OCI-LY3 (cell line): ENCODE data around the gene DGAT2.
A peak's percentile ranks its signal among the peaks of the same experiment; 100 is the strongest.

Experiments
- H2AFZ ChIP-seq: fragments of 200-600, 300-600 bp; shearing (Covaris generic); 2 replicates; pipeline ENCODE4 v1.6.0; 2014; ENCODE audit warnings: antibody characterized with exemption, low read depth, low read length
- H3K27ac ChIP-seq: fragments of 200-600, 300-600 bp; sonication (generic); 2 replicates; pipeline ENCODE4 v1.5.1; 2014; ENCODE audit warnings: mild to moderate bottlenecking, low read length, moderate library complexity, mixed read lengths
- H3K27me3 ChIP-seq: fragments of 200-600, 300-600 bp; sonication (generic); 2 replicates; pipeline ENCODE4 v1.6.1; 2014; ENCODE audit warnings: low read depth, low read length, mixed read lengths
- H3K36me3 ChIP-seq: fragments of 200-600, 300-600 bp; sonication (generic); replicated peaks from 2 replicates; pipeline ENCODE3; 2014; ENCODE audit warnings: low read depth, low read length, mixed read lengths
- H3K4me1 ChIP-seq: fragments of 300-600, 200-600 bp; sonication (generic); 2 replicates; pipeline ENCODE4 v1.6.1; 2014; ENCODE audit warnings: low read length, mixed read lengths
- H3K4me2 ChIP-seq: fragments of 200-600, 300-600 bp; sonication (generic); 2 replicates; pipeline ENCODE4 v1.6.1; 2014; ENCODE audit warnings: low read length, mixed read lengths
- H3K4me3 ChIP-seq: fragments of 300-600, 200-600 bp; sonication (generic); 2 replicates; pipeline ENCODE4 v1.5.1; 2014; ENCODE audit warnings: antibody characterized with exemption, mild to moderate bottlenecking, low read length, moderate library complexity
- H3K79me2 ChIP-seq: fragments of 300-600, 200-600 bp; shearing (Covaris generic); 2 replicates; pipeline ENCODE4 v1.6.1; 2014; ENCODE audit warnings: mild to moderate bottlenecking, low read length, mixed read lengths
- H3K9ac ChIP-seq: fragments of 300-600, 200-600 bp; shearing (Covaris generic); 2 replicates; pipeline ENCODE4 v1.6.0; 2014; ENCODE audit warnings: mild to moderate bottlenecking, low read length, moderate library complexity
- H3K9me3 ChIP-seq: fragments of 200-600, 300-600 bp; shearing (Covaris generic); 2 replicates; pipeline ENCODE4 v1.6.1; 2014; ENCODE audit warnings: low read length, mixed read lengths; ENCODE audit not compliant: insufficient read depth
- H4K20me1 ChIP-seq: fragments of 200-600, 300-600 bp; sonication (generic); 2 replicates; pipeline ENCODE4 v1.6.1; 2016; ENCODE audit warnings: low read length, mixed read lengths; ENCODE audit not compliant: insufficient read depth
- EZH2phosphoT487 ChIP-seq: fragments of 200-600 bp; shearing (Covaris generic); IDR thresholded peaks from 2 replicates; pipeline ENCODE4 v1.6.1; 2018; ENCODE audit warnings: antibody characterized with exemption, mixed run types, low read depth
- TF ChIP-seq, protein P1 (sequence below): fragments of 200-600, 300-600 bp; sonication (generic); IDR thresholded peaks from 2 replicates; pipeline ENCODE4 v1.5.1; 2014; ENCODE audit warnings: antibody characterized with exemption, low read length, low read depth

Gene DGAT2

DNA sequence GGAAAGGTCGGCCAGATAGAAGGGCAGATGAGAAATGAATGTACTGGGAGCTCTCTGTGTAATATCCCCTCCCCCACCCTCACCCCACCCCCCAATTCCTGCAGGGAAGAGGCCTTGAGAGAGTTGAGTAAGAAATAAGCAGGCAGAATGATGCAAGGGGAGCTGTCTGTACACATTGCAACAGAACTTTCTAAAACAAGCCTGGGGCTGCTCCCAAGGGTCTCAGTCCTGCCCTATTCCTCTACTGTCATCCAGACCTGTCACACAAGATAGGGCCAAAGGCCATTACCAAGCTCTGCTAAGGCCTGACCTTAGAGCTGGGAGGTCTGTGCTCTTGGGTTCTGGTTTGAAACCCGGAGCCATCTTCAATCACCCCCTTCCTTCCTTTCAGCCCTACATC, 5.7 kb upstream of the DGAT2 start:
- no peak overlapping the region for H3K4me3 ChIP-seq
- no peaks in the 10 kb centered on the region for H3K27me3 ChIP-seq
- no peaks in the 10 kb centered on the region for H4K20me1 ChIP-seq
- H3K4me1 ChIP-seq, result peaks cover 24% of the 10 kb centered on the region
- no peak overlapping the region for H2AFZ ChIP-seq
- no peaks in the 10 kb centered on the region for H3K79me2 ChIP-seq
- H3K27ac ChIP-seq, result peak overlapping the region; percentile 10; the same call in 1 of the 2 replicates
- no peak overlapping the region for H3K9ac ChIP-seq
- H3K9me3 ChIP-seq, result no peaks in the 10 kb centered on the region
- TF ChIP-seq EZH2phosphoT487, result no peak
- TF ChIP-seq, protein P1, sequence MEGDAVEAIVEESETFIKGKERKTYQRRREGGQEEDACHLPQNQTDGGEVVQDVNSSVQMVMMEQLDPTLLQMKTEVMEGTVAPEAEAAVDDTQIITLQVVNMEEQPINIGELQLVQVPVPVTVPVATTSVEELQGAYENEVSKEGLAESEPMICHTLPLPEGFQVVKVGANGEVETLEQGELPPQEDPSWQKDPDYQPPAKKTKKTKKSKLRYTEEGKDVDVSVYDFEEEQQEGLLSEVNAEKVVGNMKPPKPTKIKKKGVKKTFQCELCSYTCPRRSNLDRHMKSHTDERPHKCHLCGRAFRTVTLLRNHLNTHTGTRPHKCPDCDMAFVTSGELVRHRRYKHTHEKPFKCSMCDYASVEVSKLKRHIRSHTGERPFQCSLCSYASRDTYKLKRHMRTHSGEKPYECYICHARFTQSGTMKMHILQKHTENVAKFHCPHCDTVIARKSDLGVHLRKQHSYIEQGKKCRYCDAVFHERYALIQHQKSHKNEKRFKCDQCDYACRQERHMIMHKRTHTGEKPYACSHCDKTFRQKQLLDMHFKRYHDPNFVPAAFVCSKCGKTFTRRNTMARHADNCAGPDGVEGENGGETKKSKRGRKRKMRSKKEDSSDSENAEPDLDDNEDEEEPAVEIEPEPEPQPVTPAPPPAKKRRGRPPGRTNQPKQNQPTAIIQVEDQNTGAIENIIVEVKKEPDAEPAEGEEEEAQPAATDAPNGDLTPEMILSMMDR, result no peak
- no peaks in the 10 kb centered on the region for H3K36me3 ChIP-seq
- peak overlapping the region; percentile 2; the same call in 1 of the 2 replicates for H3K4me2 ChIP-seq

DNA sequence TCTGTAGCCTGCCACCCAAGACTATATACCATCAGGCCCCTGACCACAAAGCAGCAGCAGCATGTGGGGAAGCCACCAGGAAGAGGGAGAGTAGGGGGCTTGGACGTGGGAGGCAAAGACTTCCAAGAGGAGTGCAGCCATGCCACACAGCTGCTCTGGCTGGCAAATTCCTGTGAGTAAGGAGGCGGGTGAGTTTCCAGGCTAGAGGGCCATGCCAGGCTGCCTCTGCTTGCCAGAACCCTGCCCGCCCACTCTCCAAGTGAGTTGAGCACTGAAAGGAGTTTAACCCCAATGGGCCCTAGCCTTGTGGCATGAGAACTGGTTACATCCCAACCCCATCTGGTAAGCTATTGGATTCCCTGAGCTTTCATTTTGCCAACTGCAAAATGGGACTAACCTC, 4.7 kb upstream of the DGAT2 start:
- no peaks in the 10 kb centered on the region for H3K36me3 ChIP-seq
- H2AFZ ChIP-seq, result no peak overlapping the region
- no peak for TF ChIP-seq EZH2phosphoT487
- TF ChIP-seq, protein P1, result no peak

DNA sequence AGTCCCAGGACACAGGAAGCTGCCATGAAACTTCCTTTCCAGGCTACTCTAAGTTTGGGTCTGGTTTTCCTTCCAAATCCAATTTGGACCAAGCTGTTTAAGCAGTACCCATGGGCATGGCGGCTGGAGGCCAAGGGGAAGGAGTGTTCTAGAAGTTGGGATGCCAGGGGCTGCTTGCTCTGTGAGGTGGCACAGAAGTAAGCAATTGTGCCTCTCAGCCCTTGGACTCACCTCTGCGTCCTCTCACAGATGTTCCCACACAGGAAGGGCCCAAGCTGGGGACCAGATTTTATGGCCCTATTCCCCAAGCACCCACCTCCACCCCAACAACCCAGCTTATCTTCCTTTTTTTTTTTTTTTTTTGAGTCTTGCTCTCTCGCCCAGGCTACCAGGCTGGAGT, 3.5 kb upstream of the DGAT2 start:
- Histone ChIP-seq H3K4me3 (no peak overlapping the region), H3K9ac (no peak overlapping the region), H3K4me1 (peaks cover 43% of the 10 kb centered on the region), H3K27me3 (no peaks in the 10 kb centered on the region), H3K9me3 (no peaks in the 10 kb centered on the region), H3K27ac (no peak overlapping the region), H3K4me2 (no peak overlapping the region), H3K79me2 (peaks cover 12% of the 10 kb centered on the region), H2AFZ (no peak overlapping the region), H3K36me3 (no peaks in the 10 kb centered on the region), H4K20me1 (no peaks in the 10 kb centered on the region)
- no peak for TF ChIP-seq EZH2phosphoT487
- TF ChIP-seq, protein P1, result no peak

More for the DNA sequence above, 4.7 kb upstream of the DGAT2 start:
- Histone ChIP-seq H3K4me3 (no peak overlapping the region), H3K27ac (no peak overlapping the region), H3K9me3 (no peaks in the 10 kb centered on the region), H3K9ac (no peak overlapping the region), H3K27me3 (no peaks in the 10 kb centered on the region), H3K79me2 (peaks cover 2% of the 10 kb centered on the region), H3K4me2 (no peak overlapping the region), H4K20me1 (no peaks in the 10 kb centered on the region), H3K4me1 (peaks cover 30% of the 10 kb centered on the region)

DNA sequence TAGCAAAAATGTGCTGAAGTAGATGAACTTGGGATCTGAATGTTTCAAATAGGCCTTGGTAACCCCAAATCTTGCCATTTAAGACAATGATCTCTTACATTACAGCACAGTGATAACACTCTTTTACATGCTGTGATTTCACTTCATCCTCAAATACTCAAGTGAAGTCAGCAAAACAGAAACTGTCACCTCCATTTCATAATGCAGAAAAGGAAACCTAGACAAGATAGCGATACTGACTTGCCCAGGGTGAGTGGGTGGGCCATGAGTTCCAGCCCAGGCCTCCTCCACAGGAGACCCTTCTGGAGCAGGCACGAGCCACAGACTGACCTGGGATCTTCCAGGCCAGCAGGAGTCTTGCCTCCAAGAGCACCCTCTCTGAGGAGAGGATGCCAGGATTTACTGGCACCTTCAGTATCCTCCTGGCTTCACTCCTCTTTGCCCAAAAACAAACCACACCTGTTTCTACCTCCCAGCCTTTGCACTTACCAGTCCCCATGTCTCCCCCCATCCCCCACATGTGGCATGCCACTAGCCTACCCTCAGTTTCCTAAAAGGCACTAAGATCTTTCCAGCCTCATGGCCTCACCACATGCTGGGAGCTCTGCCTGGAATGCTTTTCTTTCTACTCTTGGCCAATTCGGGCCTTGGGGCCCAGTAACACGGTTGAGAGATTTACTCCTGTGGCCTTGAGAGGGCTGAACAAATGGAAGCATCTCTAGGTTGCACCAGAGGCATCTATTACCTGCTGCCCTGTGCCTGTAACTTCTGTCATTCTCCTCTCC, 1.9 kb upstream of the DGAT2 start:
- TF ChIP-seq, protein P1, result no peak
- TF ChIP-seq EZH2phosphoT487, result no peak
- no peak overlapping the region for H3K4me2 ChIP-seq
- H2AFZ ChIP-seq, result no peak overlapping the region
- H3K36me3 ChIP-seq, result no peaks in the 10 kb centered on the region
- no peak overlapping the region for H3K27ac ChIP-seq
- H3K9me3 ChIP-seq, result no peaks in the 10 kb centered on the region
- H4K20me1 ChIP-seq, result no peaks in the 10 kb centered on the region
- H3K79me2 ChIP-seq, result peaks cover 27% of the 10 kb centered on the region
- H3K4me1 ChIP-seq, result peaks cover 58% of the 10 kb centered on the region
- H3K27me3 ChIP-seq, result no peaks in the 10 kb centered on the region
- no peak overlapping the region for H3K9ac ChIP-seq
- no peak overlapping the region for H3K4me3 ChIP-seq
